Heart left ventricle (tissue), 13 donors: ENCODE data around the gene MARCHF10.
"Not testable (repeated sequence)": the region's sequence is repeated elsewhere in the genome, so short reads cannot be mapped to it uniquely, and the experiment has no call there.

ENCODE experiments used
- POLR2A ChIP-seq, 2 donors: fragments of 450-650 bp; IDR thresholded peaks; one replicate each; pipeline ENCODE4 v1.6.1; 2017; ENCODE audit warnings: antibody characterized with exemption in 2 of 2, mild to moderate bottlenecking in 2 of 2, moderate library complexity in 2 of 2
- TF ChIP-seq, protein P1 (sequence below), 12 donors: fragments of 200-600 bp; sonication (generic) in 4 of 12; IDR thresholded peaks; one replicate each; pipeline versions ENCODE4 v1.5.0 to v1.8.0; 2018 to 2022; ENCODE audit warnings: antibody characterized with exemption in 12 of 12, mild to moderate bottlenecking in 5 of 12
- donor health status: ischemic (EF 13 %, LVEDD 7.1; RV severe dilation, severe dysfunction).
- donor health status: DM: no; HTN: yes; CAD: no.
- donor health status: DM: no; HTN: no; CAD: no.
- donor health status: ischemic (EF 25% LVEDD 6.9; RV normal size, moderate dysfunction).
- donor health status: ischemic (EF 25% LVEDD 5.7; RV mildly dilated, moderate dysfunction).
- donor health status: ischemic (EF 35%, LVEDD 5.7; RV mildly dilated, moderate dysfunction).
- donor health status: nonischemic (EF 11% LVEDD 7.7; RV severe dilation, severe dysfunction).
- donor health status: DM: yes; HTN: yes; CAD: no.
- donor health status: PGD.
- donor health status: ischemic (EF 29% LVEDD 5.4; RV normal size, mild dysfunction).
- donor health status: nonischemic (EF 23%, LVEDD 6.1; RV moderate dilation, normal function).

DNA sequence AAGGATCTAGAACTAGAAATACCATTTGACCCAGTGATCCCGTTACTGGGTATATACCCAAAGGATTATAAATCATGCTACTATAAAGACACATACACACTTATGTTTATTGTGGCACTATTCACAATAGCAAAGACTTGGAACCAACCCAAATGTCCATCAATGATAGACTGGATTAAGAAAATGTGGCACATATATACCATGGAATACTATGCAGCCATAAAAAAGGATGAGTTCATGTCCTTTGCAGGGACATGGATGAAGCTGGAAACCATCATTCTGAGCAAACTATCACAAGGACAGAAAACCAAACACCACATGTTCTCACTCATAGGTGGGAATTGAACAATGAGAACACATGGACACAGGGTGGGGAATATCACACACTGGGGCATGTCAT is 22.1 kb downstream of the MARCHF10 start:
- TF ChIP-seq, protein P1, sequence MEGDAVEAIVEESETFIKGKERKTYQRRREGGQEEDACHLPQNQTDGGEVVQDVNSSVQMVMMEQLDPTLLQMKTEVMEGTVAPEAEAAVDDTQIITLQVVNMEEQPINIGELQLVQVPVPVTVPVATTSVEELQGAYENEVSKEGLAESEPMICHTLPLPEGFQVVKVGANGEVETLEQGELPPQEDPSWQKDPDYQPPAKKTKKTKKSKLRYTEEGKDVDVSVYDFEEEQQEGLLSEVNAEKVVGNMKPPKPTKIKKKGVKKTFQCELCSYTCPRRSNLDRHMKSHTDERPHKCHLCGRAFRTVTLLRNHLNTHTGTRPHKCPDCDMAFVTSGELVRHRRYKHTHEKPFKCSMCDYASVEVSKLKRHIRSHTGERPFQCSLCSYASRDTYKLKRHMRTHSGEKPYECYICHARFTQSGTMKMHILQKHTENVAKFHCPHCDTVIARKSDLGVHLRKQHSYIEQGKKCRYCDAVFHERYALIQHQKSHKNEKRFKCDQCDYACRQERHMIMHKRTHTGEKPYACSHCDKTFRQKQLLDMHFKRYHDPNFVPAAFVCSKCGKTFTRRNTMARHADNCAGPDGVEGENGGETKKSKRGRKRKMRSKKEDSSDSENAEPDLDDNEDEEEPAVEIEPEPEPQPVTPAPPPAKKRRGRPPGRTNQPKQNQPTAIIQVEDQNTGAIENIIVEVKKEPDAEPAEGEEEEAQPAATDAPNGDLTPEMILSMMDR (IDR thresholded peaks at IDR 0.05) = not testable (repeated sequence)
- TF ChIP-seq POLR2A (IDR thresholded peaks at IDR 0.05) = not testable (repeated sequence)
